ENCODE results near the gene OTUB1.

DNA sequence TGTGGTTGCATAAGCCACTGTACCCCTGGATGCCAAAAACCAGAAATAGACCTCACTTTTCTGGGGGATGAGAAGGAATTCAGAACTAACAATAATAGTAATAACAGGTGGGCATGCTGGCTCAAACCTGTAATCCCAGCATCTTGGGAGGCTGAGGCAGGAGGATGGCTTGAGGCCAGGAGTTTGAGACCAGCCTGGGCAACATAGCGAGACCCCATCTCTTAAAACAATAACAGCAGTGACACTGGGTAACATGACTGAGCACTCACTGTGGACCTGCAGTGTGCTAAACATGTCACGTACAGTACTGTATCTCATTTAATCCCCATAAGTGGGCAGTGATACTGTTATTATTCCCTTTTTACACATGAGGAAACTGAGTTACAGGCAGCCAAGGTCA lies 59.5 kb downstream of the OTUB1 start:
- no peak for TF ChIP-seq POLR2AphosphoS5 (IDR thresholded peaks at IDR 0.05; ENCODE audit: low read depth, low read length)
- TF ChIP-seq SIN3A (IDR thresholded peaks at IDR 0.05; ENCODE audit: borderline replicate concordance, insufficient read depth, low read length), result no peak
- no peak for TF ChIP-seq REST (IDR thresholded peaks at IDR 0.05; ENCODE audit: insufficient read depth in 1 of 2, low read depth in 2 of 2, low read length in 2 of 2)
- TF ChIP-seq FOXP2 (optimal IDR thresholded peaks at IDR 0.05; ENCODE audit: borderline replicate concordance, extremely low read depth, extremely low read length, insufficient read depth), result no peak

All from PFSK-1 (cell line).